SKM-1 (cell line): Measurements from ENCODE around the gene PCAT7.

Source experiments
- DNase-seq: peaks from one replicate; lab custom pipeline; 2025; ENCODE audit not compliant: unreplicated experiment; lab: John Stamatoyannopoulos, UW

Gene PCAT7

GRCh38 chr9:94602666-94603065 lies 47.8 kb downstream of the PCAT7 start:
- DNase-seq = no peak

GRCh38 chr9:94603259-94604160 lies 48.6 kb downstream of the PCAT7 start:
- DNase-seq = no peak

GRCh38 chr9:94606646-94607422 lies 52.0 kb downstream of the PCAT7 start:
- DNase-seq = no peak

- DNase-seq = no peak
Observed at GRCh38 chr9:94607423-94607691, 52.5 kb downstream of the PCAT7 start.

- DNase-seq = no peak
Observed at GRCh38 chr9:94610181-94610606, 55.3 kb downstream of the PCAT7 start.

- no peak for DNase-seq
Observed at GRCh38 chr9:94611638-94612068, 56.8 kb downstream of the PCAT7 start.

GRCh38 chr9:94612071-94612470 lies 57.2 kb downstream of the PCAT7 start:
- DNase-seq = no peak

GRCh38 chr9:94613003-94613402 lies 58.1 kb downstream of the PCAT7 start:
- DNase-seq = no peak

- no peak for DNase-seq
Observed at GRCh38 chr9:94619026-94619425, 64.1 kb downstream of the PCAT7 start.
